ENCODE results near the gene ZBTB4. TPM values are rescaled to one million over a fixed set of nuclear protein-coding genes. Genes with fewer than 3 reads are reported as not detected.

The ZBTB4 gene
- total RNA-seq, 1 experiment from 2014 or later = 15.3 TPM

GRCh38 chr17:7443499-7444485 lies 35.6 kb downstream of the ZBTB4 start:
- no peak for DNase-seq (ENCODE audit: extremely low read depth, low read depth)

GRCh38 chr17:7442142-7442541 lies 37.3 kb downstream of the ZBTB4 start:
- DNase-seq (ENCODE audit: extremely low read depth, low read depth) = no peak

GRCh38 chr17:7441266-7441665 lies 38.2 kb downstream of the ZBTB4 start:
- no peak for DNase-seq (ENCODE audit: extremely low read depth, low read depth)

DNA sequence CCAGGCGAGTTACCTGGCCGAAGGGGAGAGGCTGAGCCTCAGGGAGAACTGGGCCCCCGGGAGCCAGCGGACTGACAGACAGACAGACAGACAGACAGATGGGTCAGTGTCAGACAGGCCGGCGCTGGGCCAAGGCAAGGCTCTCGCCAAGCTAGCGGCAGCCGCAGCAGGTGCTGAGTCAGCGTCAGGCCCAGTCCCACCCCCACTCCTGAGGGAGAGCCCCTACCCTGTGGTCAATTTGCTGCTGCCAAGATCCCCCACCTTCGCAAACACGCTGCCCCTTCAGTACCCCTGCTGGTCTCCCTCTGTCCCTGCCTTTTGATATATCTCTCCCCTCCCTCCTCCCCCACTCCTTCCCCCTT lies 38.6 kb downstream of the ZBTB4 start:
- DNase-seq (ENCODE audit: extremely low read depth, low read depth) = no peak

DNA sequence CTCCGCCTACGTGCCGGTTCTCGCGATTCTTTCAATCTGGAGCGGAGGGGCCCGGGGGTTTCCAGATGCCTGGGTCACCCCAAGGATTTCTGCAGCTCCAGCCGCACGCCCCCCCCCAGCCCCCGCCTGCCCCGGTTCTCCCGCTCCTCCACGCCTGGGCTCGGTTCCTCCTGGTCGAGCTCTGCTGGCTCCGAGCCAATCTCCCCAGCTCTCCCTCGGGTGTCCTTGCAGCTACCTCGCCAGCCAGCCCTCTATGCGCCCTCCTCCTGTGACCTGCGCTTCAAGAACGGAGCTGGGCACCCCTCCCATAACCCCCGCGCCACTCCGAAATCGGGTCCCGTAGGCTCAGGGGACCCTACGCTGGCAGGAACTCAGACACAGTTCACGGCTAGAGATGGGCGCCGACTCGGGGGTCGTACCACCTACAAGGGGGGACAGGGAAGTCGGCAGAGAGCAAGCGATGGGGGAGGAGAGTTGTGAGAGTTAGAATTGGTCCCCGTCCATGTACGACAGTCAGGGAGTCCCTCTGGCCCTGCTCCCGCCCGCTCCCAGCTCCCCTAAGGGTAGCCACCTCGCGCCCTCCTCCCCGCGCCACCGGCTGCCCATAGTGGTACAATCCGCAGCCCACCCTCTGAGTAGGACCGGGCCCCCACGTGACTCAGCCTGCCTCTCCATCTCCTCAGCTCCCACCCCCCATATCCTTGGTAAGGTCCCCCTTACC lies 39.2 kb downstream of the ZBTB4 start:
- peak; percentile 26 for DNase-seq (ENCODE audit: extremely low read depth, low read depth)

- DNase-seq (ENCODE audit: extremely low read depth, low read depth) = no peak
Measured at GRCh38 chr17:7439462-7440112, 39.8 kb downstream of the ZBTB4 start, which contains the start of gene FGF11. FGF11 (plus strand) TSS chr17:7439512; CDS start chr17:7439621, 109 bp downstream.

DNA sequence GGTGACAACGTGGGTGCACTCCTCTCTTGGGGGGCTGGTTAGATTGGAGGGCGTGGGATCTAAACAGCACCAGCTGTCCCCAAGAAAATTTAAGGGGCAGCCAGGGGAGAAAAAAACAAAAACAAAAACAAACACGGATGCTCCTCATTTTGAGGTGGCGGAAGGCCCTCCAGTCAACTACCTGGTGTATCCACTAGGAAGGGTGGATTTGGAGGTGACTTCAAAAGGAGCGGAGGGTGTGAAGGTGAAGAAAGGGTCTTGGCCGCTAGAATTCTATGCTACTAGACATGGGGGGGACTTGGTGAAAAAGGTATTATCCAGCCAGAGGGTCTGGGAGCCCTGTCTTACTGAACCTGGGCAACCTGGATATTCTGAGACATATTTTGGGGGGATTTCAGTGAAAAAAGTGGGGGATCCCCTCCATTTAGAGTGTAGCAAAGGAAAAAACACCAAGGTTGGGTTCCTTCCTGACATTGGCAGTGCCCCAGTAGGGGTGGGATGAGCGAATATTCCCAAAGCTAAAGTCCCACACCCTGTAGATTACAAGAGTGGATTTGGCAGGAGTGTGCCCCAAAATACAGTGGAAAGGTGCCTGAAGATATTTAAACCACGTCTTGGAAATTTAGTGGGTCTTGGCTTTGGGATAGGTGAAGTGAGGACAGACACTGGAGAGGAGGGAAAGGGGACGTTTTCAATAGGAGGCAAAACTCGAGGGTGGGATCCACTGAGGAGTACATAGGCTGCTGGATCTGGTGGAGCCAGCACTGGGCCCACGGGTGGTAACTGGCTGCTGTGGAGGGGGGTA lies 40.6 kb downstream of the ZBTB4 start:
- DNase-seq (ENCODE audit: extremely low read depth, low read depth) = no peak

- DNase-seq (ENCODE audit: extremely low read depth, low read depth) = no peak
Measured at GRCh38 chr17:7437950-7438614, 41.3 kb downstream of the ZBTB4 start.

- no peak for DNase-seq (ENCODE audit: extremely low read depth, low read depth)
Measured at GRCh38 chr17:7437369-7437863, 42.0 kb downstream of the ZBTB4 start.

GRCh38 chr17:7436556-7437368 lies 42.7 kb downstream of the ZBTB4 start:
- DNase-seq (ENCODE audit: extremely low read depth, low read depth) = peak; percentile 83

DNA sequence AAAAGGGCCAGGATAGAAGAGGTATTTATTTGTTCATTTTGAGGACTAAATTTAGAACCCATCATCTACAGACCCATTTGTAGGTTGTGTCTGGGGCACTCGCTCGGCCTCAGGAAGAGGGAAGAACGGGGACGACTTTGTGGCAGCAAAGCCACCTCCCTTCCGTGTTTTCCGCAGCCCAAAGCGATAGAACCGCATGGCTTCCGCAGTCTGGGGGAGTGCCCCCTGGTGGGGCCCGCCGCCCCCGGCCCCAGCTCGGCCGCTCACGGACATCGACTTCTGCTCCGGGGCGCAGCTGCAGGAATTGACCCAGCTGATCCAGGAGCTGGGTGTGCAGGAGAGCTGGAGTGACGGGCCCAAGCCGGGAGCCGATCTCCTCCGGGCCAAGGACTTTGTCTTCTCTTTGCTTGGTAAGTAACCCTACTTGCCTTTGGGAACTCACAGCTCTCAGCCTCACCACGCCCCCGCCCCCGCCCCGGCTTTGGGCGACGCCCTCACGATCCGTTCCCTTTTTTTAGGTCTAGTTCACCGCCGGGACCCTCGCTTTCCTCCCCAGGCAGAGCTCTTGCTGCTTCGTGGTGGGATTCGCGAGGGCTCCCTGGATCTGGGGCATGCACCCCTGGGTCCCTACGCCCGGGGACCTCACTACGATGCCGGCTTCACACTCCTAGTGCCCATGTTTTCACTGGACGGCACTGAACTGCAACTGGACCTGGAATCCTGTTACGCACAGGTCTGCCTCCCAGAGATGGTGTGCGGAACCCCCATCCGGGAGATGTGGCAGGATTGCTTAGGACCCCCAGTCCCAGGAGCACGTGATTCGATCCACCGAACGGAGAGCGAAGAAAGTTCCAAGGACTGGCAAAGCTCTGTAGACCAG lies 43.5 kb downstream of the ZBTB4 start:
- peak; percentile 38 for DNase-seq (ENCODE audit: extremely low read depth, low read depth)

DNA sequence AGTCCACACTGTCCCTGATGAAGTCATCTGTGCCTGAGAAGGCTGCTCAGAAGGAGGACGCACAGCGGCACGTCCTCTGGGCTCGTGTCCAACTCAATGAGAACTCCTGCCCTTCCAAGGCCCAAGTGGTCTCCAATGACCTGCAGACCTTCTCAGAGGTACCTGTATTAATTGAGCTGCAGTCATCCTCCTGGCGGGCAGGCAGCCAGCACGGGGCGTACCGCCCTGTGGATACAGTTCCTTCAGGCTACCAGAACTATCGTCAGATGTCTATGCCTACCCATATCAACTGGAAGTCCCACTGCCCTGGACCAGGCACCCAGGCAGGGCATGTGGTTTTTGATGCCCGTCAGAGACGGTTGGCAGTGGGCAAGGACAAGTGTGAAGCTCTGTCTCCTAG lies 47.1 kb downstream of the ZBTB4 start:
- DNase-seq (ENCODE audit: extremely low read depth, low read depth) = no peak

DNA sequence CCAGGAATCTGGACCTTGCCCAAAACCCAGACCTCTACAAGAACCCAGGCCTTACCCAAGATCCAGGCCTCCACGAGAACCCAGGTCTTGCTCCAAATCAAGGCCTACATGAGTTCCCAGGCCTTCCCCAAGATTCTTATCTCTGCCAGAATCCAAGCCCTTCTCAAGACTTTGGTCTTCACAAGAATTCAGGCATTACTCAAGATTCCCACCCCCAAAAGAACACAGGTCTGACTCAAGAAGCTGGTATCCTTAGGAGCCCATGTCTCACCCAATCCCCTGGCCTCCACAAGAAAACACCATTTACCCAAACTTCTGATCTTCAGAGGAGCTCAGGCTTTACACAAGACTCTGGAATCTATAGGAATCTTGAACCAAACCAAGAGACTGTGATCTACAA lies 48.2 kb downstream of the ZBTB4 start:
- no peak for DNase-seq (ENCODE audit: extremely low read depth, low read depth)

DNA sequence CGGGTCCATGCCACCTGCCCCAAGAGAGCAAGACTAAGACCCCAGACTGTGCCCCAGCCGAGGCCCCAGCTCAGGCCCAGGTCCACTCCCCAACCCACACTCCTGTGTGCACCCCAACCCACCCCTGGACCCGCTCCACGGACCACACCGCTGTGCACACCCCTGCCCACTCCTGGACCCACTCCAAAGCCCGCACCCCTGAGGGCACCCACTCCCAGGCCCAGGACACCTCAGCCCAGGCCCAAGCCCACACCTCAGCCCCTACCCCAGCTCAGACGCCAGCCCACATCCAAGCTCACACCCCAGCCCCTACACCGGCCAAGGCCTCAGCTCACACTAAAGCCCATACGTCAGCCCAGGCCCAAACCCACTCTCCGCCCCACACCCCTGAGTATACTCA lies 49.7 kb downstream of the ZBTB4 start:
- no peak for DNase-seq (ENCODE audit: extremely low read depth, low read depth)

- no peak for DNase-seq (ENCODE audit: extremely low read depth, low read depth)
Measured at GRCh38 chr17:7428557-7428956, 50.9 kb downstream of the ZBTB4 start, which contains the start of gene SPEM3. SPEM3 (plus strand) TSS chr17:7428857; CDS start chr17:7428903, 46 bp downstream.

DNA sequence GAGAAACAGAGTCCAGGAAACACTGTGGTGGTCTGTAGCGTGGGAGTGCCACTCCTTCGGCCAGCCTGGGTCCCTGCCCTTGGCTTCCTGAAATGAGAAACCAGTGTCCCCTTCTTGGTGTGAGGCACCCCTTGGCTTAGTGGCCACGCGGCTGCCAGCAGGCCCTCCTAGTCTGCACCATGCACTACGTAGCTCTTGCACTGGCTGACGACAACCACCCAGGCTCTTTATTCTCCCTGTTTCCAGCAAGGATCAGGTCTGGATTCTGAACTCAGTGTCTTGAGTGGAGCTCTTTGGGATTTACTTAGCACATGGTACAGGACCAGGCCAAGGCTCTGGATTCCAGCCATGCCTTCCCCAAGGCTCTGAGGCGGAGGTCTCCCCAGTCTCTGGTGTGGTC lies 51.9 kb downstream of the ZBTB4 start:
- DNase-seq (ENCODE audit: extremely low read depth, low read depth) = no peak

GRCh38 chr17:7426896-7427489 lies 52.4 kb downstream of the ZBTB4 start:
- DNase-seq (ENCODE audit: extremely low read depth, low read depth) = no peak

All from NCI-H460 (cell line).